ENCODE measurements around the gene PLVAP.

PLVAP gene

GRCh38 chr19:17338433-17339078 is 38.6 kb downstream of the PLVAP start:
- TF ChIP-seq GATA1 (IDR thresholded peaks at IDR 0.05; ENCODE audit: low read depth, low read length) (no peak), POLR2A (IDR thresholded peaks at IDR 0.05; ENCODE audit: low read length) (no peak)
- no peak for DNase-seq

DNA sequence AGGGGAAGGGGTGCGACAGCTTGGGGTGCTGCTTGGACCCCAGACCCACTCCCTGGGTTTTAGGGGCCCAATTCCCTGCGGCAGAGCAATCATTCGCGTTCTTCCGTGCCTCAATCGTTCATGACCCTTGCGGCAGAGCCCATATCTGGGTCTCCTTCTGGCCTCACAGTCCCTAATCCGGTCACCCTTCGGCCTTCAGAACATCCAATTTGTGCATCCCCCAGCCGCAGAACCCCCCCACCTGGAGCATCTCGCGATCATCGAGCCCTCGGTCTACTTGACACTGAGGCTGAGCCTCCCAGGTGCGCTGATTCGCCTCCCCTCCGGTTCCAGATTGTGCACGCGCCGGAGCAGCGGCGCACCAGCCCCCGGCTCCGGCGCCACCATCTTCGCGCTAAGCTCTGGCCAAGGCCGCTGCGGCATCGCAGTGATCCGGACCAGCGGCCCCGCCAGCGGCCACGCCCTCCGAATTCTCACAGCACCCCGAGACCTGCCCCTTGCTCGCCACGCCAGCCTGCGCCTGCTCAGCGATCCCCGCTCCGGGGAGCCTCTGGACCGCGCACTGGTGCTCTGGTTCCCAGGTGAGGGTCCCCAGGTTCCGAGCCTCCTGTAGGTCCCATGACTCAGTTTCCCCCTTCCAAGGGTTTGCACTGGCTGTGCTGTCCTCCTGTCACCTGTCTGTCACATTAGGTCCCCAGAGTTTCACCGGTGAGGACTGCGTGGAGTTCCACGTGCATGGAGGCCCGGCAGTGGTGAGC is 39.3 kb downstream of the PLVAP start:
- DNase-seq: peak; percentile 68 to 69
- TF ChIP-seq GATA1 (IDR thresholded peaks at IDR 0.05; ENCODE audit: low read depth, low read length) (no peak), POLR2A (IDR thresholded peaks at IDR 0.05; ENCODE audit: low read length) (peak; percentile 29)

DNA sequence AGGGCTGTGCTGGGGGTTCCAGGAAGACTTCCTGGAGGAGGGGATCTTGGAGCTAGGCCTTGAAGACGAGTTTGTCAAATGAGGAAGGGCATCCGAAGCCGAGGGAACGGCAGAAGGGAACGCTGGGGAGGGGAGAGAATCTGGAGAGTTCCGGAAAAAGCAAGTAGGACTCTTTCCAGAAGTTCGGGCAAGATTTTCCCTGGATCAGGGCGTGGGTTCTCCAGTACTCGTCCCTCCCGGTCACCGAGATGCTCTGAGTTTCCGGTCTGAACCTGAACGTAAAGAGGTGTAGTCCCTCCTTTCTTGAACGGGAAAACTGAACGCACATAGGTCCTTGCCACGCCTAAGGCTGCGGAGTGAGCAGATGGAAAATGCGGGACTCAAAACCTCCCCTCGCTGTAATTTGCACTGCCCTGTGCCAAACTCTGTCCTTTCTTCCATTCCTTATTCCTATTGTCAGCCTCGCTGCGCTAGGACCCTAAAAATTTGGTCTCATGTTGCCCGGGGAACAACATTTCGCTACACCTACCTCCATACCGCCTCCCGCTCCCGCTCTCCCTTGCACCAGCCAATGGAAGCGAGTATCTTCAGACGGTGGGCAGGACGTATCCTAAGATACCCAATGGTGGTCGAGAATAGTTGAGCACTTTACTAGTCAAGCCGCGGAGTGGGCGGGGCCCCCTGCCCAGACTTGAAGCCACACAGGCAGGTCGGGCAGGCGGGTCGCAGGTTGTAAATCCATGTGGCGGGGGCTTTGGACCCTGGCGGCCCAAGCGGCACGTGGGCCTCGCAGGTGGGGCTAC is 40.1 kb downstream of the PLVAP start, which contains the start of gene GTPBP3:
GTPBP3 (plus strand) TSS at position 682 of the 803 bp plus-strand sequence; CDS start at position 741, 59 bp downstream.
- DNase-seq: peak; percentile 98 to 99
- TF ChIP-seq GATA1 (IDR thresholded peaks at IDR 0.05; ENCODE audit: low read depth, low read length): no peak
- TF ChIP-seq POLR2A (IDR thresholded peaks at IDR 0.05; ENCODE audit: low read length): peak; percentile 63

DNA sequence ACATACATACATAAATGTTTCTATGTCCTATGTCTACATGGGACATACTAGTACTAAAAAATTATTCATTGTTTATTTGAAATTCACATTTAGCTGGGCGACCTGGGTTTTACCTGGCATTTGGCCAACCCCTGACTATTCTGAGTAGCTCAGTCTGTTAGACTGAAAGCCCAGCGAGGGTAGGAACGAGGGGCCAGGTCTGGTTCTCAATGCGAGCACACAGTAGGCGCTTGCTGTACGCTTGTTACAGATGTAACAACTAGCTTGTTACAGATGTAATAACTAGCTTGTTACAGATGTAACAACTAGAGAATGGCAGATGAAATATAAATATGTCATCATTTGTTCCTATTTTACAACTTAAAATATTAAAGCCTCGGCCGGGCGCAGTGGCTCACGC is 41.6 kb downstream of the PLVAP start:
- TF ChIP-seq POLR2A (IDR thresholded peaks at IDR 0.05; ENCODE audit: low read length) (no peak), GATA1 (IDR thresholded peaks at IDR 0.05; ENCODE audit: low read depth, low read length) (no peak)
- DNase-seq: peak in 1 of 2 experiments; percentile 48

DNA sequence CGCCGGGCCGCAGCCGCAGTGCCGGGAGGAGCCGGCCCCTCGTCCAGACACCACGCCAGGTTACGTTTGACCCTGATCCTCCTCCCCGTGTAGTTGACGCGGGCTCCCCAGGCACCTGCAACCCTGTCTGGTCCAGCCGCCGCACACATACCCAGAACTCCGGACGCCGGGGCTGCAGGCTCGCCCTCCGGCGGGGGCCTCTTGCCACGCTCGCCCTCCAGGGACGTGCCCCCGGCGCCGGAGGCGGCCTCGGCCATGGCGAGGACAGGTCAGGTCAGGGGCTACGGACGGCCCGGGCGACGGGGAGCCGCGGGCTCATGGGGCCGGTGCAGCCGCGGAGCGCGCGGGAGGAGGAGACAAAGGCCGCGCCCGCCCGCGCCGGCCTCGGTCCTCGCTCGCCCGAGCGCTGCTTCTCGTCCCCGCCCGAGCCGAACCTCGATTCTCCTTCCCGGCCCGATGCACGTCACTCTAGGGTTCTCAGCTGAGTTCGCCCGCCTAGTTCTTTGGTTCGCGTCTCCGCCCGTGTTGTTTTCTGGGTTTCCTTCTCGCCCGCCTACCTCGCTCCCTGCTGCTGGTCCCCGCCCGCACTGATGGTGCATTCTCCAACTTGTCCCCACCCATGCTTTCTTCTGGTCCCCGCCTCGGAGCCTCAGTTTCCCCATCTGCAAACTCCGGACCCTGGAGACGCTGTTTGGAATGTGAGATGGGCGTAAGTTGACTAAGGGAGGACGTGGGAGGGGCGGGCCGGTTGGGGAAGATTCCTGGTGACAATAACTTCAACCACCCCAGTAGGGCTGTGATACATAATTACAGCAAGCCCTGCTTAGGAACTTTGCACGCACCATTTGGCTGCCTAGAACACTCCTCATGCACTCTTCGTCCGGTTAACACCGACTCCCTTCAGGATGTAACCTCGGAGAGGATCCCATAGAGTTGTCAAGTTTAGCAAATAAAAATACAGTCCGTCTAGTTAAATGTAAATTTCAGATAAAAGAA is 42.4 kb downstream of the PLVAP start, which contains the start of gene ANO8:
ANO8 (minus strand) TSS at position 442 of the 996 bp plus-strand sequence; CDS start at position 257, 185 bp downstream.
- TF ChIP-seq GATA1 (IDR thresholded peaks at IDR 0.05; ENCODE audit: low read depth, low read length) (no peak), POLR2A (IDR thresholded peaks at IDR 0.05; ENCODE audit: low read length) (no peak)

DNA sequence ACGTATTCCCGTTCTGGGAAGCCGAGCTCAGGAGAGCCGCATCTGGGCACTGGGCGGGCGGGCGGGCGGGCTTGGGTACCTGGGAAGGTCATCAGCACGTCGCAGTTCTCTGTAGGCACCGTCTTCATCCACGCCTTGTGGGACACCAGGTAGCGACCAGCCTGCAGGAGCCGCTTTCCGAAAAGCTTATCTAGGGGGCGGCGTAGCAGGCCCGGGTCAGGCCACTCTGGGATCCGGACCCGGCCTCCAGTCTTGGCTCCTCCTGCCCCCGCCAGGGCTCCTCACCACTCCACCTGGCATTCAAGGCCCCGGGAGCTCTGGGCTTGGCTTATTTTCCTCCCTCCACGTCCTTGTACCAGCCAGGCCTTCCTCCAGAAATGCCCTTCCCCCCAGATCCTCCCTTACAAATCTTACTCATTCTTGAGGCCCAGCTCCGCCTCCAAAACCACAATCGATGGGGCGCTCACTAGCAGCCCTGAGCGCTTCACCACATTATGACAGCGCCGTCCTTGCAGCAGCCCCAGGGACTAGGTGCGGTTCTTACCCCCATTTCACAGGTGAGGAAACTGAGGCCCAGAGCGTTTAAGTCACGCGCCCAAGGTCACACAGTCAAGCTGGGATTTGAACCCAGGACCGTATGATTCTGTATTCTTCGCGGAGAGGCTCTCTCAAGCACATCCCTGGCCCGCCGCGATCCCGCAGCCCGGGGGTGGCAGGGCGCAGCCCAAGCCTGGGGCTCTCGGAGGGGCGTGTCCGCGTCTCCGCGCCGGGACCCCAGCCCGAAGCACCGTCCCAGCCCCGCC is 43.3 kb downstream of the PLVAP start:
- DNase-seq: peak; percentile 67 to 72

More for the DNA sequence above, 42.4 kb downstream of the PLVAP start, which contains the start of gene ANO8:
- DNase-seq: peak; percentile 99

GRCh38 chr19:17332677-17333581 is 44.2 kb downstream of the PLVAP start:
- TF ChIP-seq POLR2A (IDR thresholded peaks at IDR 0.05; ENCODE audit: low read length): no peak
- TF ChIP-seq GATA1 (IDR thresholded peaks at IDR 0.05; ENCODE audit: low read depth, low read length): no peak
- peak; percentile 80 to 91 for DNase-seq

More for the DNA sequence above, 43.3 kb downstream of the PLVAP start:
- no peak for TF ChIP-seq GATA1 (IDR thresholded peaks at IDR 0.05; ENCODE audit: low read depth, low read length)
- TF ChIP-seq POLR2A (IDR thresholded peaks at IDR 0.05; ENCODE audit: low read length): no peak

DNA sequence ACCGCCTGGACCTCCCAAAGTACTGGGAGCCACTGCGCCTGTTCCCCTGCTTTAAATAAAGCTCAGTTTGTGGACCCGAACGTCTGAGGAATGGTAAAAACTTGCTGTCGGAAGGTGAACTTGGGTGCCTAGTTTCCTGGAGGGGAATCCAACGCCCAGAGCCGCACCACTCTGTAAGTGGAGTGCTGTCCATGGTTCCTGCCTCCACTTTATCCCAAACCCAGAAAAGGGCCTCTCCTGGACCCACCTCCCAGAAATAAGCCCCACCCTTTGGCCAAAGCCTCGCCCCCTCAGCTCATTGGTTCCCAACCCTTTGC is 44.8 kb downstream of the PLVAP start:
- DNase-seq: no peak
- no peak for TF ChIP-seq POLR2A (IDR thresholded peaks at IDR 0.05; ENCODE audit: low read length)
- TF ChIP-seq GATA1 (IDR thresholded peaks at IDR 0.05; ENCODE audit: low read depth, low read length): no peak

GRCh38 chr19:17331045-17331558 is 46.0 kb downstream of the PLVAP start:
- DNase-seq: no peak
- no peak for TF ChIP-seq POLR2A (IDR thresholded peaks at IDR 0.05; ENCODE audit: low read length)
- TF ChIP-seq GATA1 (IDR thresholded peaks at IDR 0.05; ENCODE audit: low read depth, low read length): no peak

GRCh38 chr19:17330262-17331044 is 46.7 kb downstream of the PLVAP start:
- no peak for DNase-seq
- TF ChIP-seq GATA1 (IDR thresholded peaks at IDR 0.05; ENCODE audit: low read depth, low read length): no peak
- TF ChIP-seq POLR2A (IDR thresholded peaks at IDR 0.05; ENCODE audit: low read length): no peak

Measured in erythroblast (primary cell).